Stimulated activated naive CD8-positive, alpha-beta T cell treated with anti-CD3 and anti-CD28 coated beads, Interleukin-15, Interleukin-2, amounts not matched to agents 100 ng/mL and 50 ng/mL, for 24 hours (primary cell): ENCODE data around the gene PRKCA.
"Not testable (repeated sequence)": the region's sequence is repeated elsewhere in the genome, so short reads cannot be mapped to it uniquely, and the experiment has no call there.

ENCODE experiments used
- H3K27ac Mint-ChIP-seq: one replicate; pipeline ENCODE4 v1.8.0; 2021; ENCODE audit warnings: mild to moderate bottlenecking, mixed read lengths
- H3K27me3 Mint-ChIP-seq: one replicate; pipeline ENCODE4 v1.8.0; 2021; ENCODE audit warnings: mixed read lengths
- H3K36me3 Mint-ChIP-seq: one replicate; pipeline ENCODE4 v1.8.0; 2021; ENCODE audit warnings: low read depth, mixed read lengths
- H3K4me1 Mint-ChIP-seq: one replicate; pipeline ENCODE4 v1.8.0; 2021; ENCODE audit warnings: low read depth, mixed read lengths
- H3K4me3 Mint-ChIP-seq: one replicate; pipeline ENCODE4 v1.8.0; 2021; ENCODE audit warnings: mild to moderate bottlenecking, mixed read lengths
- H3K9me3 Mint-ChIP-seq: one replicate; pipeline ENCODE4 v1.8.0; 2021; ENCODE audit warnings: mixed read lengths

The PRKCA gene

DNA sequence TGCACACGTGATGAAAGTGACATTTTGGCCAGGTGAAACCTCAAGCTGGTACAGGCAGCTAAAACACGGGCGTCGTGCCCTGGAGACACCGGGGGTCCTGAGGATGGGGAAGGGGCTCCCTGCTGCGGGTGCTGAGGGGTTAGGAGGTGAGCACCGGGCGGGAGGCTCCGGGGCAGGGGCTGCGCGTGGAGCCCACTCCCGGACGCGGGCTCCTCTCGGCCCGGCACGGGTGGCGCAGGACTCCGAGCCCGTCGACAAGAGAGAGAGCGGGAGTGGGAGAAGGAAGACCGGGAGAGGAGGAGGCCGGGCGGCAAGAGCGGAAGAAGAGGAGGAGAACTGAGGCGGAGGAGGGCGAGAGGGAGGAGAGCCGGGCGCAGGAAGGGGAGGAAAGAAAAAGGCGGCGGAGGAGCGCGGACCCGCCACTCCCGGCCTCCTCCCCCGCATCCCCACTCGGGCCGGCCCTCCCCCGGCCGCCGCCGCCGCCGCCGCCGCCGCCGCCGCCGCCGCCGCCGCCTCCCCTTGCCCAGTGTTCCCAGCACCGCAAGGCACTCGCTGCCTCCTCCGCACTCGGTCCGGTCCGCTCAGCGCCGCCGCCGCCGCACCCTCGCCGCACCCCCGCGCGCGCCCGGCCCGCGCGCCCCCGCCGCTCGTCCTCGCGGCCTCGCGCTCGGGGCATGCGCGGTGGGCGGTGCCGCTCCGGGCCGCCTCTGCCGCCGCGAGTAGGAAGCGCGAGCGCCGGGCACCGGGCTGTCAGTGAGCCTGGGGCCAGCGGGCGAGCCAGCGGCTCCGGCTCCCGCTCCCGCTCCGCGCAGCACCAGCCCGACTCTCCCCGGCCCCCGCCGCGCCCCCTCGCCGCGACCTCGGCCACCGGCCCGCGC, at the start of gene PRKCA:
Gene PRKCA (plus strand): TSS at position 750 of the 878 bp plus-strand sequence.
- Mint-ChIP-seq H3K36me3 (peaks cover 32% of the 10 kb centered on the region), H3K4me3 (peak within 1 kb of the TSS; percentile 98), H3K9me3 (no peaks in the 10 kb centered on the region), H3K27ac (peak within 1 kb of the TSS; percentile 97), H3K4me1 (peaks cover 51% of the 10 kb centered on the region), H3K27me3 (peaks cover 3% of the 10 kb centered on the region)

DNA sequence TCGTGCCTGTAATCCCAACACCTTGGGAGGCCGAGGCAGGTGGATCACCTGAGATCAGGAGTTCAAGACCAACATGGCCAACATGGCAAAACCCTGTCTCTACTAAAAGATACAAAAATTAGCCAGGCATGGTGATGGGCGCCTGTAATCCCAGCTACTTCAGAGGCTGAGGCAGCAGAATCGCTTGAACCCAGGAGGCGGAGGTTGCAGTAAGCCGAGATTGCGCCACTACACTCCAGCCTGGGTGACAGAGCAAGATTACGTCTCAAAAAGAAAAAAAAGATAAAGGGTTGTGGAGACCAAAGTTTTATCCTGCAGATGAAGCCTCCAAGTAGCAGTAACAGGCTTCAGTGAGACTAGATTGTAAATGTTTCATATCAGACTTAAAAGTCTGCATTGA, 49.0 kb upstream of the PRKCA start:
- H3K36me3 Mint-ChIP-seq, H3K27me3 Mint-ChIP-seq, H3K4me3 Mint-ChIP-seq, H3K9me3 Mint-ChIP-seq, H3K27ac Mint-ChIP-seq: not testable (repeated sequence)
- H3K4me1 Mint-ChIP-seq: peaks cover 12% of the 10 kb centered on the region

DNA sequence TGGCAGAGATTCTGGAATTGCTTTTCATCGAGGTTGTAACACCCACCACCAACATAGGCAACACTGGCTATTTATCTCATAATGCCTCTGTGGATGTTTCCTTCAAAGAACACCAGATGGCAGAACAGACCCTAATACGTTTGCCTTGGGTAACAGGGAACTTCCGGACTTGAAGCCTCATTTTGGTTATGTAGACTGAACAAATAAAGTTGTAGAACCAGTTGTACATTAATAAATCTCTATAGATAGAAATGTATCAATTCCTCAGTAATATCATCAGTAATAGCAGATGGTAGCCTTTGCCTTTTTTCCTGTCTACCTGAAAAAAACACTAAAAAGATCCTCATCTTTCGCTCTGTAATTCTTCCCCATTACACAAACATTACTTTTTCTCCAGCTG, 47.3 kb upstream of the PRKCA start:
- H3K4me3 Mint-ChIP-seq: peak overlapping the region; percentile 12
- no peaks in the 10 kb centered on the region for H3K36me3 Mint-ChIP-seq
- H3K9me3 Mint-ChIP-seq: no peaks in the 10 kb centered on the region
- peak overlapping the region; percentile 22 for H3K27ac Mint-ChIP-seq
- H3K27me3 Mint-ChIP-seq: no peaks in the 10 kb centered on the region
- H3K4me1 Mint-ChIP-seq: peaks cover 12% of the 10 kb centered on the region

DNA sequence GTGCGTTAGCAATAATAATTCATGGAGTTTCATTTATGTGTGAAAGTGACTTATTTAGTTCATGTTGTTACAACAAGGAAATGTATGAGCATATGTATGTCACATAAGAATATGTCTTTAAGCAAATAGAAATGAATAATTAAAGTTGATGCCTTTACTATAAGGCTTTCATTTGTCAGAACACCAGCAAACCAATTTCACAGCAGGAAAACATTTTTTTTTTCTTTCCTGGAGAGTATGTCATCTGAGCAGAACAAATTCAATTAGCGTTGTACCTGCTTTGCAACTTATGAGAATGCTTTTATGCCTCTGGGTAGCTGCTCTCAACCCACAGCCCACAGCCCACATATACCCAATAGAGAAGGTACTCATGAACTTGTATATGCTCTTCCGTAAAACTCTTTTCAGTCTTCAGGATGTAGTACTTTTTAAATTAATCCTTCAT, 46.9 kb upstream of the PRKCA start:
- H3K9me3 Mint-ChIP-seq: no peaks in the 10 kb centered on the region

DNA sequence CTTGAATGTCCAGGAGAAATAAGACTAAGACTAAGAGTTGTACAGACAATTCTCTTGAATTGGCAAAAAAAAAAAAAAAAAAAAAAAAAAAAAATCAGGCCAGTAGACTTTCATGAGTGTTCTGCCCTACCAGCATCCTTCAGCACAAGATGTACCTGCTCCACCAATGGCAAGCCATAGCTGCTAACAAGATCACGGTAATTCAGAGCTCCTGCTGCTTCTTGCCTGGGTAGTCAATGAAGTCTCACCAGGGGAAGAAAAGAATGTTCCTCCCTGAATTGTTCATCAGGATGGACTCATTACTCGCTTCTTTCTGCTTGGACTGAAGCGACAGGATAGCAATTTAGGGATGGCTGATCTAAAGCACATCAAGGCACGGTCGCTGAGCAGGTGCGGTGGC, 42.1 kb upstream of the PRKCA start:
- Mint-ChIP-seq H3K27ac (no peak overlapping the region), H3K4me3 (no peak overlapping the region), H3K36me3 (no peaks in the 10 kb centered on the region), H3K4me1 (peaks cover 17% of the 10 kb centered on the region), H3K9me3 (peaks cover 7% of the 10 kb centered on the region), H3K27me3 (no peaks in the 10 kb centered on the region)

More for the DNA sequence above, 46.9 kb upstream of the PRKCA start:
- Mint-ChIP-seq H3K27me3 (no peaks in the 10 kb centered on the region), H3K36me3 (no peaks in the 10 kb centered on the region), H3K4me3 (peak overlapping the region; percentile 12), H3K27ac (peak overlapping the region; percentile 22), H3K4me1 (peaks cover 12% of the 10 kb centered on the region)

DNA sequence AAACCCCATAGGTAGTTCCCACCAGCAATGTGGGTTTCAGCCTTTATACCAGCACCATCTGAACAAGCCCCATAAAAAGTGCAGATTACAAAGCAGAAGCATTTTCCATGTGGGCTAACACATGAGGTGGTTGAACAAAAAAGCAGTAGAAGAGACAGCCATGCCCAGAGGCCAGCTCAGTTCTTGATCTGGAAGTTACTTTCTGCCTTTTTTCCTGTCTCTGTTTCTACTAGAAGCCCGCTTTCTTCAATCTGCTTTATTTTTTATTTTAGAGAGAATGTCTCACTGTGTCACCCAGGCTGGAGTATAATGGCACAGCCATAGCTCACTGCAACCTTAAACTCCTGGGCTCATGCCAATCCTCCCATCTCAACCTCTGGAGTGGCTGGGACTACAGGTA, 41.7 kb upstream of the PRKCA start:
- Mint-ChIP-seq H3K4me1 (peaks cover 13% of the 10 kb centered on the region), H3K4me3 (no peak overlapping the region), H3K9me3 (peaks cover 7% of the 10 kb centered on the region), H3K27ac (no peak overlapping the region), H3K36me3 (no peaks in the 10 kb centered on the region), H3K27me3 (no peaks in the 10 kb centered on the region)

DNA sequence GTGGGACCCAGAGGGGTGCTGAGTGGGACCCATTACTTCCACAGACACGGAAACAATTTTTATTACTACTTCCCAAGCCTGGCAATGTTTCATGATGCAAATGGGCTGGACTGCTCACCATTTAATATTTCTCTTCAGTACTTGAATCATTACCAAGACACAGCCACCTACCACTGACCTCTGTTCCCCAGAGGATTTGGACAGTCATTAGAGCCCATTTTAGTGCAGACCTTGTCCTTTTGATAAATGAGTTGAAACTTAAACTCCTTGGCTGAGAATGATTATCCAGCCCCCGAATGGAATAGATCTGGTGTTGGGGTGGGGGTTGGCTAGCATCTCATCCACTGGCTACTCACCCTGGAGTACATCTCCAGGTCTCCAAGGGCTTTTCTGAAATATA, 39.6 kb upstream of the PRKCA start:
- H3K27ac Mint-ChIP-seq: no peak overlapping the region

DNA sequence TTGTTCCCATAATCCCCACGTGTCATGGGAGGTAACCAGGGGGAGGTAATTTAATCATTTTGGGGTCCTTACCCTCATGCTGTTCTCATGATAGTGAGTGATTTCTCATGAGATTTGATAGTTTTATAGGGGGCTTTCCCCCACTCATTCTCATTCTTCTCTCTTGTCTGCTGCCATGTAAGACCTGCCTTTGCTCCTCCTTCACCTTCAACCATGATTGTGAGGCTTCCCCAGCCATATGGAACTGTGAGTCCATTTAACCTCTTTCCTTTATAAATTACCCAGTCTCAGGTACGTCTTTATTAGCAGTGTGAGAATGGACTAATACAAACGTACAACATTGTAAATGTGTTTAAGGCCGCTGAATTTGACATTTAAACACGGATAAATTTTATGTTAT, 37.7 kb upstream of the PRKCA start:
- Mint-ChIP-seq H3K4me3 (no peak overlapping the region), H3K9me3 (peaks cover 7% of the 10 kb centered on the region), H3K27ac (no peak overlapping the region), H3K4me1 (peaks cover 9% of the 10 kb centered on the region), H3K36me3 (no peaks in the 10 kb centered on the region), H3K27me3 (no peaks in the 10 kb centered on the region)

More for the DNA sequence above, 39.6 kb upstream of the PRKCA start:
- peaks cover 7% of the 10 kb centered on the region for H3K9me3 Mint-ChIP-seq
- H3K27me3 Mint-ChIP-seq: no peaks in the 10 kb centered on the region
- H3K36me3 Mint-ChIP-seq: no peaks in the 10 kb centered on the region
- no peak overlapping the region for H3K4me3 Mint-ChIP-seq
- peaks cover 9% of the 10 kb centered on the region for H3K4me1 Mint-ChIP-seq

DNA sequence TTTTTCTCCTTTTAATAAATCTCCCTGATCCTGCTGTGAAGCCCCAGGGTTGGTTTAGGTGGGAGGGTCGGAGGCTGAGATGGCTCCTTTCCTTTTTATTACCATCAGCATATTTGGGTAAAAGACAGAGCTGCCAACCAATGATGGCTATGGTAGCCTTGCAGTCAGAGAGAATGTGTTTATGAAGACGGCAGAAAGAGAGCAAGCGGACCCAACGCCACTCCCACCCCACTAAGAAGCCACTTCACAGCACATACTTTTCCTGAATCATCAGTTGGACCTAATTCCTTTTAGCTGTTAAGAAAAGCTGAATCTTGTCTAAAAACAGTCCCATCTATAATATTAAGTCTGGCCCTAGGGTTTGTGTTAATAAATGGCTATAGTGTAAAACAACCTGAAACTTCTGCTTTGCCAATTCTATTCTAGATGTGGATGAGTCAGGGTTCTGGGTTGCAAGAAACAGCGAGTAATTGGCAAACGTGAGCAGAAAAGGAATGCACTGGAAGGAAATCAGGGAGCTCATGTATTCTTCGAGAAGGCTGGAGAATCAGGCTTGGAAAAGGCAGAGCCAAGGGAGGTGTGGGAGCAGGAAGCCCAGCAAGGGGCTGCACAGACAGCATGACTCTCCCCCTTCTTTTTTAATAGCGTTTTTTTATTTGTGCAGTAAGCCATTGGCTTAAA, 34.0 kb upstream of the PRKCA start:
- no peak overlapping the region for H3K27ac Mint-ChIP-seq
- H3K27me3 Mint-ChIP-seq: no peaks in the 10 kb centered on the region
- H3K4me1 Mint-ChIP-seq: peaks cover 19% of the 10 kb centered on the region
- no peak overlapping the region for H3K4me3 Mint-ChIP-seq
- peaks cover 7% of the 10 kb centered on the region for H3K9me3 Mint-ChIP-seq
- H3K36me3 Mint-ChIP-seq: no peaks in the 10 kb centered on the region

DNA sequence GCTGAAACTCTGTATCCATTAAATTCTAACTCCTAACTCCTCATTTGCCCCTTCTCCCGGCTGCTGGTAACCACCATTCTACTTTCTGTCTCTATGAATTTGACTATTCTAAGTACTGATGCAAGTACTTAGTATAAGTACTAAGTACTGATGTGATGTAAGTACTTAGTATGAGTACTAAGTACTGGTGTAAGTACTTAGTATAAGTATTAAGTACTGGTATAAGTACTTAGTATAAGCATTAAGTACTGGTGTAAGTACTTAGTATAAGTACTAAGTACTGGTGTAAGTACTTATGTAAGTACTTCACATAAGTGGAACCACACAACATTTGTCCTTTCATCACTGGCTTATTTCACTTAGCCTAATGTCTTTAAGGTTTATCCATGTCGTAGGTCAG, 32.3 kb upstream of the PRKCA start:
- H3K27ac Mint-ChIP-seq: no peak overlapping the region
- H3K4me1 Mint-ChIP-seq: peaks cover 10% of the 10 kb centered on the region
- H3K36me3 Mint-ChIP-seq: no peaks in the 10 kb centered on the region
- H3K27me3 Mint-ChIP-seq: no peaks in the 10 kb centered on the region
- H3K4me3 Mint-ChIP-seq: no peak overlapping the region
- no peaks in the 10 kb centered on the region for H3K9me3 Mint-ChIP-seq

DNA sequence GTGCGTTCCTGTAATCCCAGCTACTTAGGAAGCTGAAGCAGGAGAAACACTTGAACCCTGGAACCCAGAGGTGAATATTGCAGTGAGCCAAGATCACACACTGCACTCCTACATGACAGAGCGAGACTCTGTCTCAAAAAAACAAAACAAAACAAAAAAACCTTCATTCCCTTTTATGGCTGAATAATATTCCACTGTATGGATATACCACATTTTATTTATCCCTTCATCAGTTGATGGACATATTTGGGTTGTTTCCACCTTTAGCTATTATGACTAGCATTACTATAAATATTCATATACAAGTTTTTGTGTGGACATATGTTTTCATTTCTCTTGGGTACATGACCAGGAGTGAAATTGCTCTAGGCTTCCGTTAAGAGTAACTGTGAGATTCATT, 30.9 kb upstream of the PRKCA start:
- Mint-ChIP-seq H3K4me3 (no peak overlapping the region), H3K9me3 (no peaks in the 10 kb centered on the region), H3K27me3 (no peaks in the 10 kb centered on the region), H3K36me3 (no peaks in the 10 kb centered on the region), H3K4me1 (peaks cover 18% of the 10 kb centered on the region), H3K27ac (no peak overlapping the region)

DNA sequence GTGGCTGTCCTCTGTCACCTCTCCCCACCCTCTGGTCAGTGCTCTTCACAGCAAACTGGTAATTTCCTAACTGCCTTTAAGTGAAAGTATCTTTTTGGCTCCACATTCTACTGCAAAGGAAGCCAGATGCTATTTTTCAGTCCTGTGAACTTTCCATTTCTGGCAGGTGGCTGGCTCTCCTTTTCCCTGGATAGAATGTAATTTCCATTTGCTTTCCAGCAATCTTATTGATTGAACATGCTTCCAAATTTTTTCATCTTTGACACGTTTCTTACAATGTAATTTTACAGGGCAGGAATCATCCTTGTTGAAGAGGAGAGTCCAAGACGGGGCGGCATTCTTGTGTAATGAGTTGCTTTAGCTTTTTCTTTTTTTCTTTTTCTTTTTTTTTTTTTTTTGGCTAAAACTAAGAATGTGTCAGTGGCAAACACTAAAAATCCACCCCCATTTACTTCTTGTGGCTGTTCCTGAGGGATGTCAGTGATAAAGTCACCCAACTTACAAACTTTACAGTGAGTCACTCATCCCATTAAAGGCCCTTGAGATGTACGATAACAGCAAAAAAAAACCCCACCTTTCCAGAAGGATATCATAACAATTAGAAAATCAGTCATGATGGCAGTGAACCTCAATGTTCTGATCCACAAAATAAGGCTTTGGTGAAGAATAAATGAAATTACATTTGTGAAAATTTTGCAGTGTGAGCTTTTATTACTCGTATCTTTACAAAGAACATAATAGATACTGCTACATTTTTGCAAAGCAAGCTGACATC, 29.4 kb upstream of the PRKCA start:
- no peaks in the 10 kb centered on the region for H3K27me3 Mint-ChIP-seq
- peaks cover 18% of the 10 kb centered on the region for H3K4me1 Mint-ChIP-seq

DNA sequence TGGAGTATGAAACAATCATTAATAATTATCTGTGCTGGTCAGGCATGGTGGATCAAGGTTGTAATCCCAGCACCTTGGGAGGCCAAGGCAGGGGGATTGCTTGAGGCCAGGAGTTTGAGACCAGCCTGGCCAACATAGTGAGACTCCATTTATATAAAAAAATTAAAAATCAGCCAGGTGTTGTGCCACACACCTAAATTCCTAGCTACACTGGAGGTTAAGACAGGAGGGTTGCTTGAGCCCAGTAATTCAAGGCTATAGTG, 28.9 kb upstream of the PRKCA start:
- Mint-ChIP-seq H3K4me1 (peaks cover 18% of the 10 kb centered on the region), H3K27ac (peak overlapping the region; percentile 19), H3K4me3 (no peak overlapping the region), H3K9me3 (no peaks in the 10 kb centered on the region), H3K36me3 (no peaks in the 10 kb centered on the region), H3K27me3 (no peaks in the 10 kb centered on the region)

More for the DNA sequence above, 29.4 kb upstream of the PRKCA start:
- no peaks in the 10 kb centered on the region for H3K36me3 Mint-ChIP-seq
- no peak overlapping the region for H3K27ac Mint-ChIP-seq
- H3K4me3 Mint-ChIP-seq: no peak overlapping the region
- H3K9me3 Mint-ChIP-seq: no peaks in the 10 kb centered on the region

DNA sequence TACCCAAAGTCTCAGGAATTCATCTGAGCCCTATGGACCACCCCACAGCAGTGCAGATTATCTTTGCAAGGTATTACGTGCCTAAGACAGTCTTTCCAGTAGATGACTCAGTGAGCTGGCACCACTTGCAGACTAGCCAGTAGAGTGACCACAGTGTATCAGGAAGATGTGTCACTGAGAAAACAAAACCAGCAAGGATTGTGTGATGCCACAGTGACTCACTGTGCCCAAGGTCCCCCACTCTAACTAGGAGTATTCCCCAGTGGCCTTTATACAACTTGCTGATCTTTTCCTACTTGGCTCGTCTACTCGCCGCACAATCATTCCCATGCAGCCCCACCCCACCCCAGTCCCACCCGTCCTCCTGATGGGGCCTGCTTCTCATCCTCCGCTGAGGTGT, 26.8 kb upstream of the PRKCA start:
- Mint-ChIP-seq H3K27ac (no peak overlapping the region), H3K4me3 (no peak overlapping the region), H3K27me3 (no peaks in the 10 kb centered on the region)

DNA sequence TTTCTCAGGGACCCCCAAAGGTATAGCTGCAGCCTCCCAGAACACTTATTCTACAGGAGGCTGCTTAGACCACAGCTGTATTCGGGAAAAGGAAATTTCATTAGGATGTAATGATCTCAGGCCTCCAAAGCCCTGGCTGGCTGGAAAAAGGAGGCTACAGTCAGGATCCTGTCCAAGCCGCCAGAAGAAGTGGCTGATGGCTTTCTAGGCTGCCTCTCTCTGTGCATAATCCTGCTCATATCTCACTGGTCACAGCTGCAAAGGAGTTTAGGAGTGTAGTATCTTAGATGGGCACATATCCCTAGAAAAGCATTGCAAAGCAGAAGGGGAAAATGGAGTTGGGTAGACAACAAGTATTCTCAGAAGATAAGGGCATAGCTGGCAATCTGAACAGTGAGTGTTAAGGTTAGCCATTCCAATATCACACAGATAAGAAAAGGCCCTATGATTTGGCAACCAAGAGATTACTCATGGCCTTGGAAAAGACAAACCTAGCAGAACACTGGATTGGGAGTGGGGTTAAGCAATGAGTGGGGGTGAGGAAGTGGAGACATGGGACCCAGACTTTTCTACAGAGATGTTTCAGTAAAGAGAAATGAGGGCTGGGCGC, 26.0 kb upstream of the PRKCA start:
- H3K27ac Mint-ChIP-seq: no peak overlapping the region
- no peaks in the 10 kb centered on the region for H3K27me3 Mint-ChIP-seq
- no peaks in the 10 kb centered on the region for H3K9me3 Mint-ChIP-seq
- H3K36me3 Mint-ChIP-seq: no peaks in the 10 kb centered on the region
- H3K4me1 Mint-ChIP-seq: peaks cover 18% of the 10 kb centered on the region
- no peak overlapping the region for H3K4me3 Mint-ChIP-seq

More for the DNA sequence above, 26.8 kb upstream of the PRKCA start:
- H3K9me3 Mint-ChIP-seq: no peaks in the 10 kb centered on the region
- H3K36me3 Mint-ChIP-seq: no peaks in the 10 kb centered on the region
- peaks cover 18% of the 10 kb centered on the region for H3K4me1 Mint-ChIP-seq
